ENCODE results near the gene ZNF83.
"Not testable (repeated sequence)": the region's sequence is repeated elsewhere in the genome, so short reads cannot be mapped to it uniquely, and the experiment has no call there.

The ZNF83 gene

DNA sequence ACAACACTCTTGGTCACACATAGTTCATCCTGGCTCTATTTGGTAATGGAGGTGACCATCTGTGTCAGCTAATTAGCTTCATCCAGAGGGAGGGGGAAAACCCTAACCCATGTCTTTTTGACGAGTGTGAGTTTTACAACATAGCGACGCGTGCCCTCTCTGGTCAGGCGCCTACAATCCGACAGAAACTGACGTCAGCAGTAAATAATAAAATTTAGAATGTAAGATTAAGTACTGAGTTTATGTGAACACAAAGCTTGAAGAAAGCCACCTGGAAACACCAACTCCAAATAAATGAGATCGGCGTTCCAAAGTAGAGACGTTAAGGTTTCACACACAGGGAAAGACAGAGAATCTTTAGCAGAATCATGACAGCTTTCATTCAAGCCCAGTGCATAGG lies 1.8 kb upstream of the ZNF83 start:
- DNase-seq (ENCODE audit: low spot score): no peak

DNA sequence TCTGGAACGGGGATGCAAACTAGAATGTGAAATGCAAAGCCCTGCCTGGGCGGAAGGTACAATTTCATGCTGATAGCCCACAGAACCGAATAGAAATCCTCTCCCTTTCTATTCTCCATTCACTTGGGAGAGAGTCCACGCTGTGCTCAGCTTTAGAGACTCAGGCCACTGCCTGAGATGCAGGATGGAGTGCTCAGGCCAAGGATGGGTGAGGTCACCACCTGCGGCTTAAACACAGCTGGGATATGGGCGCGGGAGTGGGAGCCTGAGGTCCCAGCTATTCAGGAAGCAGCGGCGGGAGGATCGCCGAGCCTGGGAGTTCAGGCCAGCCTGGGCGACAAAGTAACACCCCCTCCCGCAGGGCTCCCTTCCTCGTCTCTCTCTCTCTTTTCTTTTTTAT lies 446 bp upstream of the ZNF83 start:
- peak; percentile 64 for DNase-seq (ENCODE audit: low spot score)

DNA sequence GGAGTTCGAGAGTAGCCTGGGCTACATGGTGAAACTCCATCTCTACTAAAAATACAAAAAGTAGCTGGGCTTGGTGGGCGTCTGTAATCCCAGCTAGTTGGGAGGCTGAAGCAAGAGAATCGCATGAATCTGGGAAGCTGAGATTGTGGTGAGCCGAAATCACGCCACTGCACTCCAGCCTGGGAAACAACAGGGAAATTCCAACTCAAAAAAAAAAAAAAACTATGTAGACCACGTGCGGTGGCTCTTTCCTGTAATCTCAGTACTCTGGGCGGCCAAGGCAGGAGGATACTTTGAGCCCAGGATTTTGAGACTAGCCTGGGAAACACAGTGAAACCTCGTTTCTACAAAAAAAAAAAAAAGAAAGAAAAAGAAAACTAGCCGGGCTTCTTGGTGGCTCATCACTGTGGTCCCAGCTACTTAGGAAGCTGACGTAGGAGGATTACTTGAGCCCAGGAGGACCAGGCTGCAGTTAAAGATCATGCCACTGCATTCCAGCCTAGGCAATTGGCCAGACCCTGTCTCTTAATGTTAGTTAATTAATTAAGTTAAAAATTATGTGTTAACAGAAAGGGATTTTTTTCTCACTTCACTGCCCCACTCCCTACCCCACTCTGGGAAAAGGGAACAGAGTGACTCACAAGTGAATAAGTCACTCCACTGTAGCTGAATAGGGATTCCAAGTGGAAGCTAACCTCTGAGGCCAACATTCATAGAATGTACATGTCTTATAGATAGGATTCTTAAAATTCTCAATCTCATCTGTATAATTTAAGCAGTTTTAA lies 2.2 kb downstream of the ZNF83 start:
- no peak for DNase-seq (ENCODE audit: low spot score)

DNA sequence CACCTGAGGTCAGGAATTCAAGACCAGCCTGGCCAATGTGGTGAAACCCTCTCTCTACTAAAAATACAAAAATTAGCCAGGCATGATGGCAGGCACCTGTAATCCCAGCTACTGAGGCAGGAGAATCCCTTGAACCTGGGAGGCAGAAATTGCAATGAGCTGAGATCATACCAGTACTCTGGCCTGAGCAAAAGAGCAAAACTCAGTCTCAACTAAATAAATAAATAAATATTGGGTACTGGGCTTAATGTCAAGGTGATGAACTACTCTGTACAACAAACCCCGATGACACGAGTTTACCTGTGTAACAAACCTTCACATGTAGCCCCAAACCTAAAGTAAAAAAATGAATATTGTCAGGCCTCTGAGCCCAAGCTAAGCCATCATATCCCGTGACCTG lies 10.7 kb downstream of the ZNF83 start:
- DNase-seq (ENCODE audit: low spot score): not testable (repeated sequence)

DNA sequence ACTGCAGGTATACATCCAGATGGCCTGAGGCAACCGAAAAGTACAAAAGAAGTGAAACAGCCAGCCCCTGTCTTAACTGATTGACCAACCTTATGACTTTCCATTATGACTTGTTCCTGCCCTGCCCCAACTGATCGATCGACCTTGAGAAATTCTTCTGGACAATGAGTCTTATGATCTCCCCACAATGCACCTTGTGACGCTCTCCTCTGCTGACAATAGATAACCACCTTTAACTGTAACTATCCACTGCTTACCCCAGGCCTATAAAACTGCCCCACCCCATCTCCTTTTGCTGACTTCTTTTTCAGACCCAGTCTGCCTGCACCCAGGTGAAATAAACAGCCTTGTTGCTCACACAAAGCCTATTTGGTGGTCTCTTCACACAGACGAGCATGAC lies 11.2 kb downstream of the ZNF83 start:
- DNase-seq (ENCODE audit: low spot score): no peak

DNA sequence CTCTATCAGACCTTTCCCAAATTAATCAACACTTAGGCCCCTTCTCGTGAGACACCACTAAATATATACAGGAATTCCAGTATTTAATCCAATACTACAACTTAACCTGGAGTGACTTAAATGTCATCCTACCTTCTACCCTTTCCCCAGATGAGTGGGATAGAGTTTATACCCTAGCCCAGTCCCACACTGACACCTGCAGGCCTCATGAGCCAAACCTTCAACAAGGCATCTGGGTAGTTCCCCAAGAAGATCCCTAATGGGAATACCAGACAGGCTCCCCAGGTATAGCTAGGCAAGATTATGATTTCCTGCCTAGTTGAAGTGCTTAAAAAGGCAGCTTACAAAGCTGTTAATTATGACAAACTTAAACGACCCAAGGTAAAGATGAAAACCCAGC lies 15.9 kb downstream of the ZNF83 start:
- DNase-seq (ENCODE audit: low spot score): no peak

DNA sequence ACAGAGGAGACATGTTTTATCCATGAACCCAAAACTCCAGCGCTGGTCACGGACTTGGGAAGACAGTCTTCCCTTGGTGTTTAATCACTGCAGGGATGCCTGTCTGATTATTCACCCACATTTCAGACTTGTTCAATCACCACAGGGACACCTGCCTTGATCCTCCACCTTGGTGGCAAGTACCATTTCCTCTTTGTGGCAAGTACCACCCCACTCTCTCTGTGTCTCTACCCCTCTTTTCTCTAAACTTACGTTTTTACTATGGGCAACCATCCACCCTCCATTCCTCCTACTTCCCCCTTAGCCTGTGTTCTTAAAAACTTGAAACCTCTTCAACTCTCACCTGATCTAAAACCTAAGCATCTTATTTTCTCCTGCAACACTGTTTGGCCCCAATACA lies 16.8 kb downstream of the ZNF83 start:
- no peak for DNase-seq (ENCODE audit: low spot score)

DNA sequence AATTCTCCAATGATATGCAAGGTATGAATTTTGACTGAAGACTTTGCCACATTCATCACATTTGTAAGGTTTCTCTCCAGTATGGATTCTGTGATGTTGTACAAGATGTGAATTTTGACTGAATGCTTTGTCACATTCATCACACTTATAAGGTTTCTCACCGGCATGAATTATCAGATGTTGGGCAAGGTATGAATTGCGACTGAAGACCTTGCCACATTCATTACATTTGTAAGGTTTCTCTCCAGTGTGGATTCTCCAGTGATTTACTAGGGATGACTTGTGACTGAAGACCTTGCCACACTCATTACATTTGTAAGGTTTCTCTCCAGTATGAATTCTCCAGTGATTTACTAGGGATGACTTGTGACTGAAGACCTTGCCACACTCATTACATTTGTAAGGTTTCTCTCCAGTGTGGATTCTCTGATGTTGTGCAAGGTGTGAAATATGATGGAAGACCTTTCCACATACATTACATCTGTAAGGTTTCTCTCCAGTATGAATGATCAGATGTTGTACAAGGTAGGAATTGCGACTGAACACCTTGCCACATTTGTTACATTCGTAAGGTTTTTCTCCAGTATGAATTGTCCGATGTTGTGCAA lies 24.8 kb downstream of the ZNF83 start:
- DNase-seq (ENCODE audit: low spot score): no peak

DNA sequence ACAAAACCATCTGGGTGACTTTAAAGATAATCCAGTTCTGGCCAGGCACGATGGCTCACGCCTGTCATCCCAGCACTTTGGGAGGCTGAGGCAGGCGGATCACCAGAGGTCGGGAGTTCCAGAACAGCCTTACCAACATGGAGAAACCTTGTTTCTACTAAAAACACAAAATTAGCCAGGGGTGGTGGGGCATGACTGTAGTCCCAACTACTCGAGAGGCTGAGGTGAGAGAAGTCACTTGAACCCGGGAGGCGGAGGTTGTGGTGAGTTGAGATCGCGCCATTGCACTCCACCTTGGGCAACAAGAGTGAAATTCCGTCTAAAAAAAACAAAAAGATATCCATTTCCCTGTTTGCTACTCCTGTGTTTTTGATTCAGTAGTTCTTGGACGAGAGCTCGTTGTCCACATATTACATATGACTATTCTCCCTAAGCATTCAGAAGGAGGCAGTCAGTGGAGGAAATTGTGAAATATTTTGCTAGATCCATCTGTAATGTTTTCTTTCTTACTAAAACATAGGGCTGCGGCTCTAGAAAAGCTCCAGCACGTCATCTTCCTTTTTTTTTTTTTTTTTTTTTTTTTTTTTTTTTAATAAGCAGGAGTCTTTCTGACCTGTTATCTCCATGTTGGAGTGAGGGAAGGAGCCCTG lies 34.5 kb downstream of the ZNF83 start:
- DNase-seq (ENCODE audit: low spot score): peak; percentile 56

DNA sequence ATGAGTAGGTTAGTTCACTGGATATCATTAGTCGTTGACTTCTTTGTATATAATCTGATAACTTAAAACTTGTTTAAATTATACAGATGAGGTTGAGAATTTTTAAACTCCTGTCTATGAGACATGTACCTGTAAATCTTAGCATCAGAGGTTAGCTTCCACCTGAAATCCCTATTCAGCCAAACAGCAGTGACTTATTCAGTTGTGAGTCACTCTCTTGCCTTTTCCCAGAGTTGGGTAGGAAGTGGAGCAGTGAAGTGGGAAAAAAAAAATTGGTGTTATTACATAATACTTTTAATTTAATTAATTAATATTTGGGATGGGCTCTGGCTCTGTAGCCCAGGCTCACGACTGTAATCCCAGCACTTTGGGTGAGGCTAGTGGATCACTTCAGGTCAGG lies 35.2 kb downstream of the ZNF83 start:
- DNase-seq (ENCODE audit: low spot score): no peak

DNA sequence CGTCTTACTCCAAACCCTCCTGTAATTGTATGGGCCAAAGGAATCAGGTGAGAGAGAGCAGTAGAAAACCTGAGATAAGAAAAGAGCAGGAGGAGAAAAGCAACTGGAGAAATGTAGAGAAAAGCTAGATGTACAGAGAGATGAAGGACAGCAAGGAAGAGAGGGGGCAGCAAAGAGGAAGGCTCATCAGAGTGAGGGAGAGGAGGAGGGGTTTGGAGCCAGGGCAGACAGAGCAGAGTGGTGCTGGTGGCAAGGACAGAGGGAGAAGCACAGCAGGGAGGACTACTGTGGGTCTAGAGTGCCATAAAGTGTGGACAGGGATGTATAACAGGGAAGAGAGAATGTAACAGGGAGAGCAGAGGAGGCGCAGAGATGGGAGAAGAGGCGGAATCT lies 36.2 kb downstream of the ZNF83 start:
- not testable (repeated sequence) for DNase-seq (ENCODE audit: low spot score)

DNA sequence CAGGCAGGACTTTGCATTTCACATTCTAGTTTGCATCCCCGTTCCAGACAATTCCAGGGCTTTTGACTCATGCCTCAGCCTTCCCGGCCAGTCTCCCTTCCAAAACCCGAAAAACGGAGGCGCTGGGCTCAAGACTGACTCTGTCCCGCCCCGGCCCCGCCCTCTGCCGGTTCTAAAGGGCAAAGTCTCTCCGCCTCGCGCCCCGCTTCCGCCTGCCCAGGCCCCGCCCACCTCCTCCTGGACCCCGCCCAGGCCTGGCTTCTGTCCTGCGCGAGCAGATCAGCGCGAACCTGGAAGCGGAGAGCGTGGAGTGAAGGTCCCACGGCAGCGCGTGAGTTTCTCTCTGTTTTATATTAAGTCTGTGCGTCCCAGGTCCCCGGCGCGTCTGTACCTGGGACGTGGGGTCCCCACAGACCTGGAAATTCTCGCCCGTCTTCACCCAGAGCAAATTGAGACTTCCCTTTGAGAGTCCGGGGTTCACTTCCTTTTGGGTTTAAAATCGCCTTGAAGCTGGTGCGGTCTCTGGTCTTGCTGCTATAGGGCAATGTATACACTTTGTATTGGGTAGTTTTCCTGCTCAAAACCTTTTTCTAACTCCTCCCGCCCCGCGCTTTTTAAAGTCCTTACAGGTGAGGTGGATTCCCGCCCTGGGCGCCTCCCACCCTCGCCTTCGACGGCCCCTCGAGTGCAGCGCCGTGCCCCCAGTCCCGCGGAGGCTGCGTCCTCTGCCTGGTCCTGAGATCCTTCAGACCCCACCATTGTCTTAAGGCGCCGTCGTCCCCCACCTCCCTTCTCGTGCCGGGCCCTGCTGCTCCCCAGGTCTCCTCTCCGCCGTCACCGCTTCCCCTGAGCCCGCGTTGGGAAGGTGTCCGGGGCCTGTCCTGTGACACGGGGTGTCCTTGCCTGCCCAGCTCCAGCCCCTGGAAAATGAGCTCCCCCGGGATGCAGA lies 36.9 kb downstream of the ZNF83 start:
- peak; percentile 96 for DNase-seq (ENCODE audit: low spot score)

DNA sequence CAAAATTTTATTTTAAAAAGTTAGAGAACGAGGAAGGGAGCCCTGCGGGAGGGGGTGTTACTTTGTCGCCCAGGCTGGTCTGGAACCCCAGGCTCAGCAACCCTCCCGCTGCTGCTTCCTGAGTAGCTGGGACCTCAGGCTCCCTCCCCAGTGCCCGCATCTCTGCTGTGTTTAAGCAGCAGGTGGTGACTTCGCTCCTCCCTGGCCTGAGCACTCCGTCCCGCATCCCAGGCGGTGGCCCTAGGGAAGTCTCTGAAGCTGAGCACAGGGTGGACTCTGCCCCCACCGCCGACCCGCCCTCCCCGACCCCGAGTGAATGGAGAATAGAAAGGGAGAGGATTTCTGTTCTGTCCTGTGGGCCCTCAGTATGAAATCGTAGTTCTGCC lies 37.5 kb downstream of the ZNF83 start:
- DNase-seq (ENCODE audit: low spot score): no peak

DNA sequence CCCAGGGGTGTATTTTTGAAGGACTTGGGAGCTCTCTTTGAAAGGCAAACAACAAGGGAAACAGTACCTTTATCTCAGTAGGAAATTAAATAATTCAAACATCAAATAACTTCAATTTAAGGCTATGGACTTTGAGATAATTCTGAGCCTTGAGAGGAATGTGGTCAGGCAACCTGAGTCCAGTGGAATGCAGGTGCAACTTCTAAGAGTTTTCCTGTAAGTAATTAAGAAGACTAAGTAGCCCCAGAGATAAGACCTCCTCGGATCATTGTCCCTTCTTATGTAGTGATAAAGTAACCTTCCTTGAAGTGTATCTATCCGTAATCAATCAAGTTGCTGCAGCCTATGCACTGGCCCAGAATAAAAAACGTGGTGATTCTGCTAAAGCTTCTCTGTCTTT lies 38.9 kb downstream of the ZNF83 start:
- DNase-seq (ENCODE audit: low spot score): no peak

DNA sequence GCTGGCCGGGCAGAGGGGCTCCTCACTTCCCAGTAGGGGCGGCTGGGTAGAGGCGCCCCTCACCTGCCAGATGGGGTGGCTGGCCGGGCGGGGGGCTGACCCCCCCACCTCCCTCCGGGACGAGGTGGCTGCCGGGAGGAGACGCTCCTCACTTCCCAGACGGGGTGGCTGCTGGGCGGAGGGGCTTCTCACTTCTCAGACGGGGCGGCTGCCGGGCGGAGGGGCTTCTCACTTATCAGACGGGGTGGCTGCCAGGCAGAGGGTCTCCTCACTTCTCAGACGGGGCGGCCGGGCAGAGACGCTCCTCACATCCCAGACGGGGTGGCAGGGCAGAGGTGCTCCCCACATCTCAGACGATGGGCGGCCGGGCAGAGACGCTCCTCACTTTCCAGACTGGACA lies 44.7 kb downstream of the ZNF83 start:
- DNase-seq (ENCODE audit: low spot score): not testable (repeated sequence)

DNA sequence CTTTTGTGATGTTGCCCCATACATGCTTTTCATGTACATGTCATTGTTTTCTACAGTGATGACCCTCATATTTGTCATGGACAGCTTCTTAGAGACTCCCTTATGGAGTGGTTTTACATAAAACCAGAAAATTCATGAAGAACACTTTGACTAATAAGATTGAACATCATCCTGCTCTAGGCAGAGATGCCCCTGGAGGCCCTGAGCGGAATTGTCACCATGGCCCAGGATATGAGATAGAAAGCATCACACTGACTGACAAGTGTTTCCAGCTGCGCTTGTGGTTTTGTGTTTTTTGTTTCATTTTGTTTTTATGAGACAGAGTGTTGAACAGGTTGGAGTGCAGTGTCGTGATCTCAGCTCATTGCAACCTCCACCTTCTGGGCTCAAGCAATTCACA lies 45.9 kb downstream of the ZNF83 start:
- DNase-seq (ENCODE audit: low spot score): no peak

DNA sequence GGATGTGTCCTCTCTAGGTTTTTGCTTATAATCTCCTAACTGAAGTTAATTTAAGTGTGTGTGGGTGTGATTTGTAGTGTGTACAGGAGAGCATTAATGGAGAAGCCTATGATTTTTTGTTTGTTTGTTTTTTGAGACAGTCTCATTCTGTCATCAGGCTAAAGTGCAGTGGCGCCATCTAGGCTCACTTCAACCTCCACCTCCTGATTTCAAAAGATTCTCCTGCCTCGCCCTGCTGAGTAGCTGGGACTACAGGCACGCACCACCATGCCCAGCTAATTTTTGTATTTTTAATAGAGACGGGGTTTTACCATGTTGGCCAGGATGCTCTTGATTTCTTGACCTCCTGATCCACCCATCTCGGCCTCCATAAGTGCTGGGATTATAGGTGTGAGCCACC lies 47.4 kb downstream of the ZNF83 start:
- DNase-seq (ENCODE audit: low spot score): no peak

DNA sequence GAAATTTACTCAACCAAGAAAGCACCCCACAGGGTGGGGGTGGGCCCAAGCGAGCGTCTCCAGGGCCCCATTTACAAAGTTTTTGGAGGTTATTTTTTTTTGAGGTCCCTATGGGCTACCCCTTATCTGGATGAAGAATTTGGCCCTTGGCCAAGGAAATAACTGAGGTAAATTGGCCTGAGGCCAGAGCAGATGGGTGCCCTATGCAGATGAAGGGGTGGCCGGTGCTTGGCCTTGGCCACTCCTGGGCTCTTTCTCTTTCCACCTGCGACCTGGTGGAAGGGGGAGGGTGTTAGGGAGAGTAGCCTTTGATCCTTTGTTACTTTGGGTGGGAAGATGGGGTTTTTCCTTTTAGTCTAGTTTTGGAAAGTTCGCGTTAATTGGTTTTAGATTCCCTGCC lies 52.6 kb downstream of the ZNF83 start:
- no peak for DNase-seq (ENCODE audit: low spot score)

DNA sequence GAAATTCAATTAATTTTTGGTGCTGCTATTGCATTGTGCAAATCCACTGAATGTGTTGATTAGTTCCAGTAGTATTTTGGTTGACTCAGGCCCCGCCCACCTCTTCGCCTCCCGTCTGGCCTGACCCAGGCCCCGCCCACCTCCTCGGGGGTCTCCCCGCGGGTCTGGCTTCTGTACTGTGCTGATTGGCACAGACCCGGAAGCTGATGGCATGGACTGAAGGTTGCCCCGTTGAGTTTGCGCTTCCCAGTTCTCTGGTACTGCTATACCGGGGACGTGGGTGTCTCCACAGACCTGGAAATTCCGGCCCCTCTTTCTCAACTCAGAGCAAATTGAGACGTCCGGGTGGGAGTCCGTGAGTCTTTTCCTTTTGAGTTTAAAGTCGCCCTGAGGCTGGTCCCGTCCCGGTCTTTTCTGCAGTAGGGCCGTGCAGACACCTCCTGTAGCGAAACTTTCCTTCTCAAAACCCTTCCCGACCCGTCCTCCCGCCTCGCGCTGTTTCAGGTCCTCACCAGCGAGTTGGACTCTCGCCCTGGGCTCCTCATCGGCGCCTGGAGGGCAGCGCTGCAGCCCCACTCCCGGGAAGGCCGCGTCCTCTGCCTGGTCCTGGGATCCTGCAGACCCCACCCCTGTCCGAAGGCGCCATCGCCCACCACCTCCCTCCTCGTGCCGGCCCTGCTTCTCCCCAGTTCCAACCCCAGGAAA lies 53.3 kb downstream of the ZNF83 start:
- DNase-seq (ENCODE audit: low spot score): no peak

DNA sequence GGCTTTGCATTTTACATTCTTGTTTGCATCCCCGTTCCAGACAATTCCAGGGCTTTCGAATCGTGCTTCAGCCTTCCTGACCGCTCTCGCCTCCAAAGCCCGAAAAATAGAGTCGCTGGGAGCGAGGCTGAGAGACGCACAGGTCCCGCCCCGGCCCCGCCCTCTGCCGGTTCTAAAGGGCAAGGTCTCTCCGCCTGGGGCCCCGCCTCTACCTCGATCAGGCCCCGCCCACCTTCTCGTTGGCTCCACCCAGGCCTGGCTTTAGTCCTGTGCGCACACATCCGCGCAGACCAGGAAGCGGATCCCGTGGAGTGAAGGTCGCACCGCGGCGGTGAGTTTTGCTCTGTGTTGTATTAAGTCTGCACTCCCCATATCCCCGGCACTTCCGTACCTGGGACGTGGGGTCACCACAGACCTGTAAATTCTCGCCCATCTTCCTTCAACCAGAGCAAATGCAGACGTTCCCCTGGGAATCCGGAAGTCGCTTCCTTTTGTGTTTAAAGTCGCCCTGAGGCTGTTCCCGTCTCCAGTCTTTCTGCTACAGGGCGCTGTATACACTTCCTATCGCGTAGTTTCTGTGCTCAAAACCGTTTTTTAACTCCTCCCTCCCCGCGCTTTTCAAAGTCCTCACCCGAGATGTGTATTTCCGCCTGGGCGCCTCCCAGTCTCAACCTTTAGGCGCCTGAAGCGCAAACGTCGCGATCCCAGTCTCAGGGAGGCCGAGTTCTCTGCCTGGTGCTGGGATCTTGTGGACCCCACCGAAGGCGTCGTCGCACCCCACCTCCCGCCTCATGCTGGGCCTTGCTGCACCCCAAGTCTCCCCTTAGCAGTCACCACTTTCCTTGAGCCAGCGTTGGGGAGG lies 67.9 kb downstream of the ZNF83 start, which contains the start of gene ZNF701:
TSS of gene ZNF701 (plus strand) at position 288 of the 862 bp plus-strand sequence. CDS start 3,861 bp downstream, outside the sequence.
- peak; percentile 95 for DNase-seq (ENCODE audit: low spot score)

DNA sequence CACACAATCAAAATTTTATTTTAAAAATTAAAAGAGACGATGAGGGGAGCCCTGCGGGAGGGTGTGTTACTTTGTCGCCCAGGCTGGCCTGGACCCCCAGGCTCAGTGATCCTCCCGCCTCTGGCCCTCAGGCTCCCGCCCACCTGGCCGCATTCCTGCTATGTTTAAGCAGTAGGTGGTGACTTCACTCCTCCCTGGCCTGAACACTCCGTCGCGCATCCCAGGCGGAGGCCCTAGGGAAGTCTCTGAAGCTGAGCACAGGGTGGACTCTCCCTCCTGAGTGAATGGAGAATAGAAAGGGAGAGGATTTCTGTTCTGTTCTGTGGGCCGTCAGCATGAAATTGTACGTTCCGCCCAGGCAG lies 68.5 kb downstream of the ZNF83 start:
- peak; percentile 53 for DNase-seq (ENCODE audit: low spot score)
